Endodermal cell (in vitro differentiated cells): ENCODE measurements around the gene FAM13A. TPM values are rescaled to one million over a fixed set of nuclear protein-coding genes. Genes with fewer than 3 reads are reported as not detected.

ENCODE experiments used
- DNase-seq: peaks from one replicate; pipeline ENCODE4 v3.0.0-alpha.2; 2017
- H3K27ac ChIP-seq: 2 replicates; pipeline ENCODE4 v1.5.1; 2013; ENCODE audit warnings: mild to moderate bottlenecking, low read depth, low read length, moderate library complexity
- H3K27me3 ChIP-seq: 2 replicates; pipeline ENCODE4 v1.6.1; 2013; ENCODE audit warnings: mild to moderate bottlenecking, low read length, moderate library complexity; ENCODE audit not compliant: insufficient read depth, control insufficient read depth, poor library complexity, severe bottlenecking
- H3K36me3 ChIP-seq: 2 replicates; pipeline ENCODE4 v1.7.0; 2013; ENCODE audit warnings: mild to moderate bottlenecking, low read length, moderate library complexity; ENCODE audit not compliant: control insufficient read depth, insufficient read depth
- H3K4me1 ChIP-seq: one replicate; pipeline ENCODE4 v1.7.0; 2013; ENCODE audit warnings: low read length; ENCODE audit not compliant: control insufficient read depth, insufficient read depth
- H3K4me3 ChIP-seq: 2 replicates; pipeline ENCODE4 v1.5.1; 2013; ENCODE audit warnings: mild to moderate bottlenecking, low read length, moderate library complexity
- H3K9ac ChIP-seq: 2 replicates; pipeline ENCODE4 v1.6.1; 2013; ENCODE audit warnings: mild to moderate bottlenecking, low read length, moderate library complexity; ENCODE audit not compliant: poor library complexity, severe bottlenecking; ENCODE audit errors: extremely low read depth
- H3K9me3 ChIP-seq: 2 replicates; pipeline ENCODE4 v1.6.1; 2013; ENCODE audit warnings: mild to moderate bottlenecking, low read length, moderate library complexity; ENCODE audit not compliant: control insufficient read depth
- H3K27ac Mint-ChIP-seq: 2 replicates; pipeline ENCODE4 v1.8.0; 2020; ENCODE audit warnings: mixed read lengths
- H3K27me3 Mint-ChIP-seq: 2 replicates; pipeline ENCODE4 v1.8.0; 2021; ENCODE audit warnings: mild to moderate bottlenecking, mixed read lengths; ENCODE audit not compliant: insufficient read depth
- H3K36me3 Mint-ChIP-seq: 2 replicates; pipeline ENCODE4 v1.8.0; 2020; ENCODE audit warnings: low read depth, mixed read lengths
- H3K4me1 Mint-ChIP-seq: 2 replicates; pipeline ENCODE4 v1.8.0; 2020; ENCODE audit warnings: mixed read lengths
- H3K4me3 Mint-ChIP-seq: 2 replicates; pipeline ENCODE4 v1.8.0; 2020; ENCODE audit warnings: mild to moderate bottlenecking, moderate library complexity, mixed read lengths
- H3K9me3 Mint-ChIP-seq: 2 replicates; pipeline ENCODE4 v1.8.0; 2020; ENCODE audit warnings: mild to moderate bottlenecking, mixed read lengths
- CTCF ChIP-seq: fragments of 200-600 bp; sonication (generic); conservative IDR thresholded peaks from 2 replicates; pipeline ENCODE4 v1.5.0; 2021; ENCODE audit warnings: antibody characterized with exemption, mild to moderate bottlenecking
- WGBS, 2 experiments: methylation state at CpG; one replicate each; pipeline versions ENCODE4 v1.1.5 to v1.1.7; 2013; ENCODE audit warnings: missing lambda C conversion rate in 2 of 2, mixed read lengths in 1 of 2; ENCODE audit not compliant: insufficient coverage in 1 of 2, insufficient read length in 1 of 2; 5-methylcytosine and 5-hydroxymethylcytosine counted together
- total RNA-seq, 2 donors: library from RNA; stranded (reverse); fragmentation: NEBNext Ultra II Directional in 1 of 2; extraction: Animal tissue kit (Norgen Biotek cat#: 25700) in 1 of 2; gene quantifications; 2 replicates in 1 of 2; 3 replicates in 1 of 2; pipeline ENCODE4 v1.2.1, GENCODE V29; 2021

FAM13A gene
- total RNA-seq, 2 donors from 2014 or later = 13.6 to 17.0 TPM

GRCh38 chr4:88969746-88970145 lies 87.2 kb downstream of the FAM13A start:
- no peak overlapping the region for H3K4me3 Mint-ChIP-seq
- no peaks in the 10 kb centered on the region for H3K9me3 ChIP-seq
- H3K4me1 Mint-ChIP-seq = peaks cover 4% of the 10 kb centered on the region
- WGBS, 2 experiments = 97% methylated on average over 1 of the region's 1 CpG; no CpG with 5 or more reads in 1 of the 2 experiments
- H3K4me3 ChIP-seq = no peak overlapping the region
- no peak for TF ChIP-seq CTCF
- DNase-seq = no peak
- H3K9me3 Mint-ChIP-seq = no peaks in the 10 kb centered on the region
- no peaks in the 10 kb centered on the region for H3K27me3 Mint-ChIP-seq
- no peak overlapping the region for H3K27ac Mint-ChIP-seq
- no peaks in the 10 kb centered on the region for H3K27me3 ChIP-seq
- H3K9ac ChIP-seq = no peak overlapping the region
- no peak overlapping the region for H3K27ac ChIP-seq
- no peaks in the 10 kb centered on the region for H3K36me3 ChIP-seq
- H3K4me1 ChIP-seq = no peaks in the 10 kb centered on the region
- no peaks in the 10 kb centered on the region for H3K36me3 Mint-ChIP-seq

DNA sequence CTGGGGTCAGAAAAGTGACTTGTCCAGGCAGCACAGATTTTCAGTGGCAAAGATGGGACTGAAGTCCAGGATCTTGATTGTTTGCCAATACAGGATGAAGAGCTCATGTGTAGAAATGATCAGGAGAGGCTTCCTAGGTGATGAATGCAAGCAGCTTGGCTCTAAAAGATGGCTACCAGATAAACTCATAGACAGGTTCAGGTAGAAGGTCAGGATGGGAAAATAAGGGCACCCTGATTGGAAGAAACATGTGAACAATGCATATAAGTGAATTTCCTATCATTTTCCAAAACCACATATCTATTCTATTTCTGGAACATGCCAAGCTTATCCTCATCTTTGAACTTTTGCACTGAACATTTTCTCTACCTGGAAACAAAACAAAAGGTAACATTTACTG lies 87.7 kb downstream of the FAM13A start:
- no peak for DNase-seq
- no peak overlapping the region for H3K4me3 Mint-ChIP-seq
- Histone ChIP-seq H3K27ac (no peak overlapping the region), H3K4me1 (no peaks in the 10 kb centered on the region), H3K36me3 (no peaks in the 10 kb centered on the region), H3K9me3 (no peaks in the 10 kb centered on the region), H3K9ac (no peak overlapping the region), H3K27me3 (no peaks in the 10 kb centered on the region), H3K4me3 (no peak overlapping the region)
- H3K27me3 Mint-ChIP-seq = no peaks in the 10 kb centered on the region
- H3K4me1 Mint-ChIP-seq = peaks cover 4% of the 10 kb centered on the region
- H3K9me3 Mint-ChIP-seq = no peaks in the 10 kb centered on the region
- H3K36me3 Mint-ChIP-seq = no peaks in the 10 kb centered on the region
- no peak overlapping the region for H3K27ac Mint-ChIP-seq
- no peak for TF ChIP-seq CTCF

DNA sequence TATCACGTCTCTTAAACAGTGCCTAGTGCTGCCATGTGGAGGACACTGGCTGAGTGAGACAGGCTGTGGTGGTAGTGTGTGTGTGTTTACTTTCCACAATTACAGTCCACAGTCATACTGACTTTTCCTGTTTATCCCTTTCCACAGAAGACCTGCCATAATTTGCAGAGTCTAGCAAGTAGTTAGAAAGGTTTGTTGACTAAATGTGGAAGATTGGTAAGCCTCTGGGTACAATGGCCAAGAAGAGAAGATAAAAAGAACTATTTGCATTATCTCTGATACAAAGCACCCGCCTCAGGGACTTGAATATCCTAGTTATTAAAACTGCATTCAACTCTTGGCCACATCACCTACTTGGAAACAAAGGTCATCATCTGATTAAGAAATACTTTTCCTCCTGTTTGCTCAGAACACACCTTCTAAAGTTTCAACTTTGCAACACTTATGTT lies 89.1 kb downstream of the FAM13A start:
- Histone ChIP-seq H3K27ac (no peak overlapping the region), H3K4me3 (no peak overlapping the region), H3K9me3 (no peaks in the 10 kb centered on the region), H3K36me3 (no peaks in the 10 kb centered on the region), H3K9ac (no peak overlapping the region), H3K4me1 (no peaks in the 10 kb centered on the region), H3K27me3 (no peaks in the 10 kb centered on the region)
- no peak overlapping the region for H3K4me3 Mint-ChIP-seq
- H3K27ac Mint-ChIP-seq = no peak overlapping the region
- DNase-seq = no peak
- 83 to 100% methylated on average over 1 to 2 of the region's 2 CpGs for WGBS, 2 experiments
- no peak for TF ChIP-seq CTCF
- no peaks in the 10 kb centered on the region for H3K36me3 Mint-ChIP-seq
- peaks cover 8% of the 10 kb centered on the region for H3K4me1 Mint-ChIP-seq
- no peaks in the 10 kb centered on the region for H3K27me3 Mint-ChIP-seq
- no peaks in the 10 kb centered on the region for H3K9me3 Mint-ChIP-seq
